Measurements from ENCODE around the gene RYR3.

The RYR3 gene

DNA sequence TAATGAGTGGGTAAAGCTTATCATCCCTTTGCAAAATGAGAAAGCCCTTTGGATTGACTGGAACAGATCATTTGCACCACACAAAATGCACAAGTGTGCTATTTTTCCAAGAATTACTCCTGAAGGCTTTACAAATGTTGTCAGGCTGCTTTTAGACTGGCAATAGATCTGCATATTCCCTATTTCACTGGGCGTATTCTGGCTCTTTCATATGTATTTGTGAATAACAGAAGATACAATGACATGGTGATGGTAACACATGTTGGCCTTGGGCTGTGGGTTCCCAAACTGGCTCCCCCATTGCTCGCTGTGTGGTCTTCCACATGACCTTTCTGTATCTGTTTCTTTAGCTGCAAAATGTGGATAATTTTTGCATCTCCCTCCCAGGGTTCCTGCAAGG lies 354.2 kb downstream of the RYR3 start:
- H3K27ac ChIP-seq, result no peak overlapping the region
- TF ChIP-seq, protein P1, sequence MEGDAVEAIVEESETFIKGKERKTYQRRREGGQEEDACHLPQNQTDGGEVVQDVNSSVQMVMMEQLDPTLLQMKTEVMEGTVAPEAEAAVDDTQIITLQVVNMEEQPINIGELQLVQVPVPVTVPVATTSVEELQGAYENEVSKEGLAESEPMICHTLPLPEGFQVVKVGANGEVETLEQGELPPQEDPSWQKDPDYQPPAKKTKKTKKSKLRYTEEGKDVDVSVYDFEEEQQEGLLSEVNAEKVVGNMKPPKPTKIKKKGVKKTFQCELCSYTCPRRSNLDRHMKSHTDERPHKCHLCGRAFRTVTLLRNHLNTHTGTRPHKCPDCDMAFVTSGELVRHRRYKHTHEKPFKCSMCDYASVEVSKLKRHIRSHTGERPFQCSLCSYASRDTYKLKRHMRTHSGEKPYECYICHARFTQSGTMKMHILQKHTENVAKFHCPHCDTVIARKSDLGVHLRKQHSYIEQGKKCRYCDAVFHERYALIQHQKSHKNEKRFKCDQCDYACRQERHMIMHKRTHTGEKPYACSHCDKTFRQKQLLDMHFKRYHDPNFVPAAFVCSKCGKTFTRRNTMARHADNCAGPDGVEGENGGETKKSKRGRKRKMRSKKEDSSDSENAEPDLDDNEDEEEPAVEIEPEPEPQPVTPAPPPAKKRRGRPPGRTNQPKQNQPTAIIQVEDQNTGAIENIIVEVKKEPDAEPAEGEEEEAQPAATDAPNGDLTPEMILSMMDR (IDR thresholded peaks at IDR 0.05), result no peak
- no peak for TF ChIP-seq ZFX (IDR thresholded peaks at IDR 0.05; ENCODE audit: borderline replicate concordance)

DNA sequence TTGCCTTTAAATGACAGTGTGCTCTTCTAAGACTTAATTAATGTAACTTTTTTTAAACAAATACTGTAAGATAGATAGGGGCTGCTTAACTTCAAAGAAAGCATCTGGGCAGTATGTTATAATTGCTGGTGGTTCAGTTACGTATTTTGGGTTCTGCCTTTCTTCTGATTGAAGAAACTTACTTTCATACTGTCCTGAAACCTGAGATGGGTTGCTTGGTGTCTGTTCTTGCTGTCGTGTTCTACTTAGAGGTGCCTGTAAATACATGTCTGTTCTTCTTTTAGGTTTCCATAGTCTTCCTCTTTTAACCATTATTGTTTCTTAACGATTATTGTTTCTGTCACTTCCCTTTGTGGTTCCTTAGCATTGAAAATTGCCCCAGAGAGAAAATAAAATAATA lies 359.8 kb downstream of the RYR3 start:
- TF ChIP-seq, protein P1 (IDR thresholded peaks at IDR 0.05), result no peak
- no peak for TF ChIP-seq ZFX (IDR thresholded peaks at IDR 0.05; ENCODE audit: borderline replicate concordance)
- H3K27ac ChIP-seq, result no peak overlapping the region

DNA sequence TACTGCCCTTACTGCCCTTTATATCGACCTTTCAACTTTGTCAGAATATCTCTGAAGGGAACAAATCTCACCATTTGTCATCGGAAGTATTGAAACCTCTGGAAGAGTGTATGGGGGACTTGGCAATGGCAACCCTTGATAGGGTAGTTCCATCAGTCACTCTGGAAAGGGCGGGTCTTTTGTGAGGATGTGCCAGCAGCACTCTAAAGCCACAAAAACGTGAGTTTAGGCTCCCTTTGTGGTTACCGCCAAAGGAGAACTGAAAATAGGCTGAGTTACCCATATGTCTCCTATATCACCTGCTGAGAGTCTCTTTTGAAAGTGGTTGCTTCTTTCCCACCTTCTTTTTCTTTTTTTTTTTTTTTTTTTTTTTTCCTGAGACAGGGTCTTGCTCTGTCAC lies 360.7 kb downstream of the RYR3 start:
- no peak overlapping the region for H3K27ac ChIP-seq
- TF ChIP-seq ZFX (IDR thresholded peaks at IDR 0.05; ENCODE audit: borderline replicate concordance), result no peak
- TF ChIP-seq, protein P1 (IDR thresholded peaks at IDR 0.05), result no peak

DNA sequence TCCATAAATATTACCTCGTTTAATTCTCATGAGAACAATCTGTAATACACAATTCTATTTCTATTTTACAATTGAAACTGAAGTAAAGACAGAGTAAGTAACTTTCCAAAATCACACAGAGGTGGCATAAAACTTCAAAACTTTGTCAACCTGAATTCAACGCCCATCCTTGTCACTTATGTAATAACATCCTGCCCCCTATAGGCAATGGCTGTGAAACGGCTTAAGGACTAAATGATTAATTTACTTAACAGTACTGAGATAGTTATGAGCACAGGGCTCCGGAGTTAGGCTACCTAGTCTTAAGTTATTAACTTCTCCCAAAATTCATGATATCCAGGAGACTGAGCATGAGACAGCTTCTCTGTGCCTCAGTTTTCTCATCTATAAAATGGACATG lies 364.5 kb downstream of the RYR3 start:
- TF ChIP-seq ZFX (IDR thresholded peaks at IDR 0.05; ENCODE audit: borderline replicate concordance), result no peak
- TF ChIP-seq, protein P1 (IDR thresholded peaks at IDR 0.05), result peak; percentile 58
- no peak overlapping the region for H3K27ac ChIP-seq

DNA sequence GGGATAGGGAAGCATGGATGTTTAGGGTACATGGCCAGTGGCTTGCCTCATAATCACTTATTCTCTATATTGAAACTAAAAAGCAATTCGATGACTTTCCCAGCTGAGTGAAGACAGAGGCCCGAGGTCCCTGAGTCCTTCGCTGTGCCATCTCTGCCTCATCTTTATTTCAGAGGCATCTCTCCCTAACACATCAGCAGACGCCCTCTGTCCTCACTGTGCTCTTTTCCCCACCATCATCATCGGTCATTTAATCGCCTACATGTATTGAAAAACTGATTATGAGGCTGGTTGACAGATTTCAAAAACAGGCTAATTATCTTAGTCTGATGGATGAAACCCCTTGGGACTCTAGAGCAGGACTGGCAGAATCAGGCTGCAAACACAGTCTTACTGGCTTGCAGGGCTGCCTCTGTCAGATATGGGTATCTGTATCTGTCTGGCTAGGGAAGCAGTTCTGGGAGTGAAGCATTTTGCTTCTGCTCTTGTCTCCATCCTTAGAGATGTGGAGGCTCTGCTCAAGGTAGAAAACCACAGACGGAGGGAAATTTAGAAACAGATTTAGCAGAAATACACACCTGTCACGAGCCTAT lies 366.6 kb downstream of the RYR3 start:
- H3K27ac ChIP-seq, result no peak overlapping the region
- TF ChIP-seq, protein P1 (IDR thresholded peaks at IDR 0.05), result no peak
- TF ChIP-seq ZFX (IDR thresholded peaks at IDR 0.05; ENCODE audit: borderline replicate concordance), result no peak

DNA sequence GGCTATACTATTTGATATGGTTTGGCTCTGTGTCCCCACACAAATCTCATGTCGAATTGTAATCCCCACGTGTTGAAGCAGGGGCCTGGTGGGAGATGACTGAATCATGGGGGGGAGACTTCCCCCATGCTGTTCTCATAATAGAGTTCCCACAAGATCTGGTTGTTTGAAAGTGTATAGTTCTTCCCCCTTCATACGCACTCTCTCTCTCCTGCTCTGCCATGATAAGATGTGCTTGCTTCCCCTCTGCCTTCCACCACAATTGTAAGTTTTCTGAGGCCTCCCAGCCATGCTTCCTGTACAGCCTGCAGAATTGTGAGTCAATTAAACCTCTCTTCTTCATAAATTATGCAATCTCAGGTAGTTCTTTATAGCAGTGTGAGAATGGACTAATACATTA lies 367.4 kb downstream of the RYR3 start:
- H3K27ac ChIP-seq, result no peak overlapping the region
- TF ChIP-seq, protein P1 (IDR thresholded peaks at IDR 0.05), result no peak
- no peak for TF ChIP-seq ZFX (IDR thresholded peaks at IDR 0.05; ENCODE audit: borderline replicate concordance)

DNA sequence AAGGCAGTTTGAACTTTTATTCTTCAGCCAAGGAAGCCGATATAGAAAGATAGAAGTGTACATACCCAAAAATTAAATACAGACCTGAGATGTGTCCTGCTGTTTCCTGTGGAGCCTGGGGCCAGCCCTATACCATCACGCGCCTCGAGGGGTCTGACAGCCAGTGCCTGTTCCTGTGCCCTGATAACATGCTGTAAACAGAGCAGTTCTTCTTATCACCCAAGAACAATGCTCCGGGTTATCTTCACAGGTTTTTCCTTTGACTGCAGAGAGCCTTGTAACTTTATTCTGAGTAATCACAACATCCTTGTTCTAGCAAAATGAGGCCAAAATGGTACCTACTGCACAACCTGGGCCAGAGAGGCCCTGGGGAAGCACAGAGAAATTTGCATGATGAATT lies 367.8 kb downstream of the RYR3 start:
- no peak overlapping the region for H3K27ac ChIP-seq
- TF ChIP-seq, protein P1 (IDR thresholded peaks at IDR 0.05), result no peak
- TF ChIP-seq ZFX (IDR thresholded peaks at IDR 0.05; ENCODE audit: borderline replicate concordance), result no peak
